ENCODE measurements around the gene PNCK.

Gene PNCK

GRCh38 chrX:153673428-153674218, at the start of gene PNCK:
TSS of gene PNCK (minus strand) at chrX:153673813. CDS start at chrX:153673076, 737 bp downstream.
- no peak within 1 kb of the TSS for H3K4me3 ChIP-seq (ENCODE audit: low read depth, low read length)
- TF ChIP-seq, protein P1, sequence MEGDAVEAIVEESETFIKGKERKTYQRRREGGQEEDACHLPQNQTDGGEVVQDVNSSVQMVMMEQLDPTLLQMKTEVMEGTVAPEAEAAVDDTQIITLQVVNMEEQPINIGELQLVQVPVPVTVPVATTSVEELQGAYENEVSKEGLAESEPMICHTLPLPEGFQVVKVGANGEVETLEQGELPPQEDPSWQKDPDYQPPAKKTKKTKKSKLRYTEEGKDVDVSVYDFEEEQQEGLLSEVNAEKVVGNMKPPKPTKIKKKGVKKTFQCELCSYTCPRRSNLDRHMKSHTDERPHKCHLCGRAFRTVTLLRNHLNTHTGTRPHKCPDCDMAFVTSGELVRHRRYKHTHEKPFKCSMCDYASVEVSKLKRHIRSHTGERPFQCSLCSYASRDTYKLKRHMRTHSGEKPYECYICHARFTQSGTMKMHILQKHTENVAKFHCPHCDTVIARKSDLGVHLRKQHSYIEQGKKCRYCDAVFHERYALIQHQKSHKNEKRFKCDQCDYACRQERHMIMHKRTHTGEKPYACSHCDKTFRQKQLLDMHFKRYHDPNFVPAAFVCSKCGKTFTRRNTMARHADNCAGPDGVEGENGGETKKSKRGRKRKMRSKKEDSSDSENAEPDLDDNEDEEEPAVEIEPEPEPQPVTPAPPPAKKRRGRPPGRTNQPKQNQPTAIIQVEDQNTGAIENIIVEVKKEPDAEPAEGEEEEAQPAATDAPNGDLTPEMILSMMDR (IDR thresholded peaks at IDR 0.05; ENCODE audit: insufficient read depth, low read depth, low read length, missing control alignments) = no peak
- no peak for DNase-seq (ENCODE audit: low read depth)

- TF ChIP-seq, protein P1 (IDR thresholded peaks at IDR 0.05; ENCODE audit: insufficient read depth, low read depth, low read length, missing control alignments) = no peak
- peak overlapping the region; percentile 63 for H3K4me3 ChIP-seq (ENCODE audit: low read depth, low read length)
- DNase-seq (ENCODE audit: low read depth) = no peak
Measured at GRCh38 chrX:153722704-153723350, 49.2 kb upstream of the PNCK start.

DNA sequence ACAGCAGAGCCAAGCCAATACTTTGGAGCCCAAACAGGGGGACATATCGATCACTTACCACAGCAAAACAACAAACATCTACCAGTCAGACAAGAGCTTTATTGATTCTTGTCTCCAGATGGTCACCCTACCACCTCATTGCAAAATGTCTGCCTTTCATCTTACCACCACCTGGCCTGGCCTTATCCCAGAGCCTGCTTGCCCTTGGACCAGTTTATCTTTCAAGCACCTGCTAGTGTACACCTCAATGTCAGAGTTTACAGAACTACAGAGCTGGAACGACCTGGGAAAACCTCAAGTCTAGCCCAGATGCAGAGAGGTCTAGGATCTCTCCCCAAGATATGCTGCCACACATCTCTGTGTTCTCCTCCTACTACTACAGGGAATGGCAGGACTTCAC, 46.1 kb upstream of the PNCK start:
- no peak overlapping the region for H3K4me3 ChIP-seq (ENCODE audit: low read depth, low read length)
- TF ChIP-seq, protein P1 (IDR thresholded peaks at IDR 0.05; ENCODE audit: insufficient read depth, low read depth, low read length, missing control alignments) = no peak
- no peak for DNase-seq (ENCODE audit: low read depth)

GRCh38 chrX:153719238-153719637, 45.6 kb upstream of the PNCK start:
- no peak overlapping the region for H3K4me3 ChIP-seq (ENCODE audit: low read depth, low read length)
- TF ChIP-seq, protein P1 (IDR thresholded peaks at IDR 0.05; ENCODE audit: insufficient read depth, low read depth, low read length, missing control alignments) = no peak
- no peak for DNase-seq (ENCODE audit: low read depth)

DNA sequence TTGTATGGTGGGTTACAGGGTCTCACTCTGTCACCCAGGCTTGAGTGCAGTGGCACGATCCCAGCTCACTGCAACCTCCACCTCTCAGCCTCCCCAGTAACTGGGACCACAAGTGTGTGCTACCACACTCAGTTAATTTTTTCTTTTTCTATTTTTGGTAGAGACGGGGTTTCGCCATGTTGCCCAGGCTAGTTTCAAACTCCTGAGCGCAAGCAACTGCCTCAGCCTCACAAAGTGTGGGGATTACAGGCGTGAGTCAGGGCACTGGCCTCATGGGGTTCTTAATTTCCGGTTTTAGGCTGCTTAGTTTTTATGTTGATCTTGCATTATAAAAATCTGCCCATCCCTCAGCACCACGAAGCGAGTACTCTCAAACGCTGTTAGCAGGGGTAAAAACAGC, 43.8 kb upstream of the PNCK start:
- TF ChIP-seq, protein P1 (IDR thresholded peaks at IDR 0.05; ENCODE audit: insufficient read depth, low read depth, low read length, missing control alignments) = no peak
- DNase-seq (ENCODE audit: low read depth) = no peak
- H3K4me3 ChIP-seq (ENCODE audit: low read depth, low read length) = no peak overlapping the region

DNA sequence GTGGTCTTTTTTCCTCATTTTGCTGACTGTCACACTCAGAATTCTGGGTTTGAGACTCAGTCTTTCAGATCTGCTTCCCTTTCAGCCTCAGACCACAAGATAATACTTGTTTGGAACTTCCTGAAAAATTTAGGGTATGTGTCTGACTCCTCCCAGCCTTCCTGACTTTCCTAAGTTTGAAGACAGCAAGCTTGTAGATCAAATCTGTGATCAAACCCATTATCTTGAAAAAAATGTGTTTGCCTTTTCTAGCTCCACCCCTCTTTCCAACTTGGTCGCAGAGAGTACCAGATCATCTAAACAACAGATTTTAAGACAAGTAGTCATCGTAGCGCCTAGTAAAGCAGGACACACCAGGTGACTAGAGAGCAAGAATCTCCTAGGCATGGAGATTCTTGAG, 40.6 kb upstream of the PNCK start:
- DNase-seq (ENCODE audit: low read depth) = no peak
- H3K4me3 ChIP-seq (ENCODE audit: low read depth, low read length) = no peak overlapping the region
- TF ChIP-seq, protein P1 (IDR thresholded peaks at IDR 0.05; ENCODE audit: insufficient read depth, low read depth, low read length, missing control alignments) = no peak
